CD8-positive, alpha-beta memory T cell (primary cell): ENCODE results near the gene DUSP8. TPM values are rescaled to one million over a fixed set of nuclear protein-coding genes. Genes with fewer than 3 reads are reported as not detected.
A peak's percentile ranks its signal among the peaks of the same experiment; 100 is the strongest.

Source experiments
- CTCF ChIA-PET: fragments of 350-600 bp; sonication (Branson Sonifier 250); formaldehyde crosslinking; loops from one replicate; lab custom pipeline; 2021; ENCODE audit warnings: antibody characterized with exemption; lab: Charles Lee
- POLR2A ChIA-PET: fragments of 350-600 bp; sonication (Branson Sonifier 250); formaldehyde crosslinking; loops from one replicate; lab custom pipeline; 2021; ENCODE audit warnings: antibody characterized with exemption; lab: Charles Lee
- DNase-seq, 5 donors: peaks; one replicate each; pipeline versions ENCODE4 v3.0.0 to v3.0.0-alpha.2; 2020 to 2022; ENCODE audit warnings: mixed read lengths in 1 of 5
- H3K27ac ChIP-seq: one replicate; pipeline ENCODE4 v1.7.0; 2013; ENCODE audit warnings: low read depth, mild to moderate bottlenecking, low read length, moderate library complexity
- H3K27me3 ChIP-seq: 2 replicates; pipeline ENCODE4 v1.7.0; 2013; ENCODE audit warnings: low read length, mild to moderate bottlenecking; ENCODE audit not compliant: insufficient read depth, poor library complexity, severe bottlenecking
- H3K36me3 ChIP-seq: 2 replicates; pipeline ENCODE4 v1.7.0; 2013; ENCODE audit warnings: mild to moderate bottlenecking, low read length, moderate library complexity; ENCODE audit not compliant: insufficient read depth
- H3K4me1 ChIP-seq: 2 replicates; pipeline ENCODE4 v1.7.0; 2013; ENCODE audit warnings: mild to moderate bottlenecking, low read length, moderate library complexity; ENCODE audit not compliant: insufficient read depth
- H3K4me3 ChIP-seq: 2 replicates; pipeline ENCODE4 v1.7.0; 2013; ENCODE audit warnings: mild to moderate bottlenecking, low read length
- H3K9me3 ChIP-seq: 2 replicates; pipeline ENCODE4 v1.7.0; 2013; ENCODE audit warnings: mild to moderate bottlenecking, low read length
- H3K27ac Mint-ChIP-seq, 8 donors: one replicate each; pipeline ENCODE4 v1.8.0; 2020 to 2021; ENCODE audit warnings: mixed read lengths in 8 of 8, mild to moderate bottlenecking in 6 of 8, inconsistent platforms in 3 of 8, moderate library complexity in 3 of 8
- H3K27me3 Mint-ChIP-seq, 2 donors: one replicate each; pipeline ENCODE4 v1.8.0; 2020 to 2021; ENCODE audit warnings: mixed read lengths in 2 of 2, mild to moderate bottlenecking in 1 of 2, moderate library complexity in 1 of 2
- H3K36me3 Mint-ChIP-seq, 3 donors: one replicate each; pipeline ENCODE4 v1.8.0; 2020 to 2021; ENCODE audit warnings: mixed read lengths in 3 of 3, inconsistent platforms in 1 of 3, mild to moderate bottlenecking in 1 of 3
- H3K4me1 Mint-ChIP-seq, 3 donors: one replicate each; pipeline ENCODE4 v1.8.0; 2020 to 2021; ENCODE audit warnings: mixed read lengths in 3 of 3, inconsistent platforms in 1 of 3, mild to moderate bottlenecking in 1 of 3
- H3K4me3 Mint-ChIP-seq, 7 donors: one replicate each; pipeline ENCODE4 v1.8.0; 2020 to 2021; ENCODE audit warnings: mixed read lengths in 7 of 7, mild to moderate bottlenecking in 6 of 7, moderate library complexity in 4 of 7, inconsistent platforms in 2 of 7
- H3K9me3 Mint-ChIP-seq, 5 donors: one replicate each; pipeline ENCODE4 v1.8.0; 2020 to 2022; ENCODE audit warnings: mixed read lengths in 5 of 5, mild to moderate bottlenecking in 3 of 5, moderate library complexity in 2 of 5, inconsistent platforms in 1 of 5
- polyA plus RNA-seq: library from polyadenylated mRNA; unstranded; fragments of 300-500 nt; fragmentation: Illumina TruSeq; gene quantifications from one replicate; pipeline ENCODE4 v1.2.3, GENCODE V29; 2021
- total RNA-seq, 2 experiments: library from RNA; stranded (reverse); gene quantifications; one replicate each; pipeline ENCODE4 v1.2.3, GENCODE V29; 2021

DUSP8 gene
- total and polyA plus RNA-seq, 3 experiments from 2014 or later = 0.75 to 4.0 (median 2.3) TPM

GRCh38 chr11:1505480-1505879, 66.6 kb downstream of the DUSP8 start:
- POLR2A ChIA-PET = no interaction called here
- no peak overlapping the region for H3K27ac Mint-ChIP-seq

GRCh38 chr11:1504581-1505290, 67.3 kb downstream of the DUSP8 start:
- peaks cover 0 to 1% (median 0%) of the 10 kb centered on the region in 5 donors for H3K9me3 Mint-ChIP-seq
- no peaks in the 10 kb centered on the region for H3K27me3 ChIP-seq
- no peaks in the 10 kb centered on the region for H3K36me3 ChIP-seq
- H3K4me1 Mint-ChIP-seq = peaks cover 30 to 87% (median 30%) of the 10 kb centered on the region in 3 donors
- ChIA-PET CTCF (no interaction called here), POLR2A (no interaction called here)
- H3K4me3 Mint-ChIP-seq = no peak overlapping the region
- H3K27me3 Mint-ChIP-seq = no peaks in the 10 kb centered on the region
- peak overlapping the region in 1 of 8 donors; percentile 17 for H3K27ac Mint-ChIP-seq
- H3K4me3 ChIP-seq = no peak overlapping the region
- DNase-seq = peak in 1 of 5 donors; percentile 46
- H3K9me3 ChIP-seq = no peaks in the 10 kb centered on the region
- H3K36me3 Mint-ChIP-seq = peaks cover 0 to 29% (median 3%) of the 10 kb centered on the region in 3 donors
- H3K4me1 ChIP-seq = no peaks in the 10 kb centered on the region
- no peak overlapping the region for H3K27ac ChIP-seq

More at GRCh38 chr11:1505480-1505879, 66.6 kb downstream of the DUSP8 start:
- H3K4me1 ChIP-seq = no peaks in the 10 kb centered on the region
- Mint-ChIP-seq H3K27me3 (no peaks in the 10 kb centered on the region), H3K4me3 (no peak overlapping the region), H3K4me1 (peaks cover 23 to 81% (median 28%) of the 10 kb centered on the region in 3 donors), H3K9me3 (no peaks in the 10 kb centered on the region), H3K36me3 (peaks cover 0 to 22% (median 1%) of the 10 kb centered on the region in 3 donors)
- no peaks in the 10 kb centered on the region for H3K9me3 ChIP-seq
- H3K36me3 ChIP-seq = no peaks in the 10 kb centered on the region
- DNase-seq = peak in 1 of 5 donors; percentile 8
- no peak overlapping the region for H3K27ac ChIP-seq
- H3K4me3 ChIP-seq = no peak overlapping the region
- CTCF ChIA-PET = interaction anchor here (1.9 kb wide), 1 partner anchor 10 kb away, joined by 8 read pairs; no protein-coding TSS in a partner anchor
- H3K27me3 ChIP-seq = no peaks in the 10 kb centered on the region

DNA sequence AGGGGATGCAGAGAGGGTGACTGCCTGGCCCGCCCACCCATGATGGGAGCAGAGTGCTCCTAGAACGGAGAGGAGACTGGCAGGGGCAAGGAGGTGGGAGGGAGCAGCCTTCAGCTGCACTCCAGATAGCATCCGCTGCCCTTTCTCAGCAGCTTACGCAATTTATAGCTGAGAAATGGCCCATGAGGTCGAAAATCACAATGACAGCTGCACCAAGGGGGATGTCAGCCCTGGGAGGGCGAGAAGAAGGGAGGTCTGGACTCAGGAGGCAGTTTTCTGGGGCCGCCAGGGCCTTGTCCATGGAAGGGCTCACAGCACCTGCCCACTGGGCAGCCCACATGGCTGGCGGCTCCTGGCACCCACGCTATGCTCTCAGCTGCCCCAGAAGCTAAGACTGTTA, 67.9 kb downstream of the DUSP8 start:
- H3K27ac ChIP-seq = no peak overlapping the region
- Mint-ChIP-seq H3K4me3 (no peak overlapping the region), H3K27me3 (no peaks in the 10 kb centered on the region), H3K9me3 (peaks cover 0 to 1% (median 0%) of the 10 kb centered on the region in 5 donors), H3K27ac (no peak overlapping the region), H3K4me1 (peaks cover 24 to 83% (median 25%) of the 10 kb centered on the region in 3 donors), H3K36me3 (peaks cover 0 to 28% (median 4%) of the 10 kb centered on the region in 3 donors)
- ChIA-PET POLR2A (no interaction called here), CTCF (no interaction called here)
- no peaks in the 10 kb centered on the region for H3K4me1 ChIP-seq
- H3K36me3 ChIP-seq = no peaks in the 10 kb centered on the region
- no peak overlapping the region for H3K4me3 ChIP-seq
- no peaks in the 10 kb centered on the region for H3K27me3 ChIP-seq
- no peak for DNase-seq
- H3K9me3 ChIP-seq = no peaks in the 10 kb centered on the region

Other genes with a start within 250 kb of the DUSP8 start
- under 1 TPM; 0.35 to 0.59 TPM for gene BRSK2, start 182.3 kb downstream of the DUSP8 start, total RNA-seq
- gene BRSK2, start 182.3 kb downstream of the DUSP8 start, polyA plus RNA-seq = 0.23 TPM
- 10 to 100 TPM; 26.6 to 28.7 TPM for gene MOB2, start 85.5 kb downstream of the DUSP8 start, total RNA-seq
- 67.4 TPM for gene MOB2, start 85.5 kb downstream of the DUSP8 start, polyA plus RNA-seq
- gene KRTAP5-1, start 13.0 kb upstream of the DUSP8 start, total RNA-seq = not detected
- not detected for gene KRTAP5-1, start 13.0 kb upstream of the DUSP8 start, polyA plus RNA-seq
- gene KRTAP5-2, start 26.0 kb upstream of the DUSP8 start, total RNA-seq = not detected
- 0.46 TPM for gene KRTAP5-2, start 26.0 kb upstream of the DUSP8 start, polyA plus RNA-seq
- not detected for gene KRTAP5-3, start 36.2 kb upstream of the DUSP8 start, total RNA-seq
- not detected for gene KRTAP5-3, start 36.2 kb upstream of the DUSP8 start, polyA plus RNA-seq
- gene KRTAP5-4, start 49.9 kb upstream of the DUSP8 start, total RNA-seq = not detected
- gene KRTAP5-4, start 49.9 kb upstream of the DUSP8 start, polyA plus RNA-seq = not detected
- not detected for gene KRTAP5-5, start 57.5 kb upstream of the DUSP8 start, total RNA-seq
- not detected for gene KRTAP5-5, start 57.5 kb upstream of the DUSP8 start, polyA plus RNA-seq
- gene KRTAP5-6, start 124.9 kb upstream of the DUSP8 start, total RNA-seq = not detected
- gene KRTAP5-6, start 124.9 kb upstream of the DUSP8 start, polyA plus RNA-seq = not detected
- gene IFITM10, start 178.3 kb upstream of the DUSP8 start, total RNA-seq = under 1 TPM; 0.39 to 0.95 TPM
- 0.10 TPM for gene IFITM10, start 178.3 kb upstream of the DUSP8 start, polyA plus RNA-seq
- 100 to 1,000 TPM; 110 to 116 TPM for gene CTSD, start 191.7 kb upstream of the DUSP8 start, total RNA-seq
- gene CTSD, start 191.7 kb upstream of the DUSP8 start, polyA plus RNA-seq = 206 TPM